Mesendoderm (in vitro differentiated cells): ENCODE data around the gene EPS15.

Experiments used
- DNase-seq: peaks from one replicate; pipeline ENCODE4 v3.0.0; 2013
- H2AK5ac ChIP-seq: 2 replicates; pipeline ENCODE4 v1.6.1; 2013; ENCODE audit warnings: low read length, inconsistent platforms
- H2BK120ac ChIP-seq: 2 replicates; pipeline ENCODE4 v1.6.1; 2013; ENCODE audit warnings: low read depth, mild to moderate bottlenecking, low read length, moderate library complexity, mixed read lengths
- H2BK15ac ChIP-seq: replicated peaks from 2 replicates; pipeline ENCODE4 v1.6.1; 2013; ENCODE audit warnings: low read depth, mild to moderate bottlenecking, moderate library complexity
- H2BK5ac ChIP-seq: 2 replicates; pipeline ENCODE4 v1.6.1; 2013; ENCODE audit warnings: low read length, inconsistent platforms
- H3K18ac ChIP-seq: 2 replicates; pipeline ENCODE4 v1.6.1; 2013; ENCODE audit warnings: mild to moderate bottlenecking, low read length, mixed read lengths
- H3K23ac ChIP-seq: one replicate; pipeline ENCODE4 v1.6.1; 2013; ENCODE audit warnings: low read length
- H3K27ac ChIP-seq: 2 replicates; pipeline ENCODE4 v1.5.1; 2013; ENCODE audit warnings: low read depth, mild to moderate bottlenecking, inconsistent platforms, low read length, moderate library complexity
- H3K27me3 ChIP-seq: 2 replicates; pipeline ENCODE4 v1.6.1; 2013; ENCODE audit warnings: low read length, control low read depth, mild to moderate bottlenecking, inconsistent platforms; ENCODE audit not compliant: insufficient read depth, poor library complexity
- H3K36me3 ChIP-seq: 2 replicates; pipeline ENCODE4 v1.6.1; 2013; ENCODE audit warnings: low read length, inconsistent platforms; ENCODE audit not compliant: control insufficient read depth, insufficient read depth
- H3K4ac ChIP-seq: one replicate; pipeline ENCODE4 v1.6.1; 2013; ENCODE audit warnings: low read depth, mild to moderate bottlenecking, low read length, moderate library complexity
- H3K4me1 ChIP-seq: 2 replicates; pipeline ENCODE4 v1.6.1; 2013; ENCODE audit warnings: low read depth, low read length, inconsistent platforms; ENCODE audit not compliant: control insufficient read depth
- H3K4me2 ChIP-seq: 2 replicates; pipeline ENCODE4 v1.6.1; 2013; ENCODE audit warnings: low read length
- H3K4me3 ChIP-seq: 2 replicates; pipeline ENCODE4 v1.5.1; 2013; ENCODE audit warnings: mild to moderate bottlenecking, low read length
- H3K56ac ChIP-seq: one replicate; pipeline ENCODE4 v1.6.1; 2013; ENCODE audit warnings: low read length
- H3K79me1 ChIP-seq: 2 replicates; pipeline ENCODE4 v1.6.1; 2013; ENCODE audit warnings: low read length, inconsistent platforms
- H3K79me2 ChIP-seq: 2 replicates; pipeline ENCODE4 v1.6.1; 2013; ENCODE audit warnings: mild to moderate bottlenecking, low read length; ENCODE audit not compliant: control insufficient read depth, insufficient read depth
- H3K9ac ChIP-seq: 2 replicates; pipeline ENCODE4 v1.6.1; 2013; ENCODE audit warnings: low read length, inconsistent platforms
- H4K5ac ChIP-seq: one replicate; pipeline ENCODE4 v1.6.1; 2013; ENCODE audit warnings: low read length
- H4K8ac ChIP-seq: one replicate; pipeline ENCODE4 v1.6.1; 2013; ENCODE audit warnings: low read depth, mild to moderate bottlenecking, control low read depth, low read length, moderate library complexity
- WGBS: extraction: QIAGEN DNeasy Blood & Tissue Kit; methylation state at CpG from one replicate; pipeline ENCODE4 v1.1.7; 2013; ENCODE audit warnings: low lambda C conversion rate, missing lambda C conversion rate; ENCODE audit not compliant: insufficient coverage; ENCODE audit errors: extremely low coverage; 5-methylcytosine and 5-hydroxymethylcytosine counted together

The EPS15 gene

GRCh38 chr1:51324251-51325010 is 194.6 kb downstream of the EPS15 start:
- Histone ChIP-seq H3K4ac (no peak overlapping the region), H3K79me2 (no peaks in the 10 kb centered on the region), H2BK15ac (no peak overlapping the region), H3K27me3 (no peaks in the 10 kb centered on the region), H2AK5ac (no peak overlapping the region), H3K79me1 (no peaks in the 10 kb centered on the region), H3K18ac (no peak overlapping the region), H3K4me3 (no peak overlapping the region), H3K56ac (no peak overlapping the region), H3K9ac (no peak overlapping the region), H3K27ac (no peak overlapping the region), H3K23ac (no peak overlapping the region), H4K5ac (no peak overlapping the region), H2BK5ac (no peak overlapping the region), H2BK120ac (no peak overlapping the region), H3K36me3 (no peaks in the 10 kb centered on the region), H3K4me2 (no peak overlapping the region), H3K4me1 (peaks cover 6% of the 10 kb centered on the region), H4K8ac (no peak overlapping the region)
- no peak for DNase-seq
- no CpG with 5 or more reads among the region's 7 CpGs for WGBS

DNA sequence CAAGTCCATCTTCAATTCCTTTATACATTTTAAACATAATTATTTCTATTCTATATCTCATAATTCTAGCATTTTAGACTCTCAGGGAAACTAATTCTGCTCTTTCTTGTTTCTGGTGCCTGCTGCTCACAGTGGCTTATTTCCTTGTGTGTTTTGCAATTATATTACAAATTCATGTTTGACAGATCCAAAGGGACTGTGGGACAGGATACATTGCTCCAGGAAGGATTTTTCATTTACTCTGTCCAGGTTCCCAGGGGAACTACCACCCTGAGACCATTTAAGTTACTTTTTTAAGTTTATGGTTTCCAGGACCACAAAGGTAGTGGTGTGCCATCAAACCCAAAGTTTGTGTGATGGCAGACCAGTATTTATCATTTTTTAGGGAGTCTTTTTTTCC is 195.3 kb downstream of the EPS15 start:
- H3K36me3 ChIP-seq = no peaks in the 10 kb centered on the region
- no peak overlapping the region for H2BK15ac ChIP-seq
- no peak overlapping the region for H3K4ac ChIP-seq
- no peaks in the 10 kb centered on the region for H3K79me2 ChIP-seq
- H4K8ac ChIP-seq = no peak overlapping the region
- no peak overlapping the region for H4K5ac ChIP-seq
- no peak overlapping the region for H3K27ac ChIP-seq
- H3K4me3 ChIP-seq = no peak overlapping the region
- no peak overlapping the region for H3K4me2 ChIP-seq
- no peak overlapping the region for H3K9ac ChIP-seq
- peaks cover 6% of the 10 kb centered on the region for H3K4me1 ChIP-seq
- H3K56ac ChIP-seq = no peak overlapping the region
- no peaks in the 10 kb centered on the region for H3K79me1 ChIP-seq
- no peak overlapping the region for H2BK120ac ChIP-seq
- H2AK5ac ChIP-seq = no peak overlapping the region
- no peaks in the 10 kb centered on the region for H3K27me3 ChIP-seq
- H3K23ac ChIP-seq = no peak overlapping the region
- no peak for DNase-seq
- H2BK5ac ChIP-seq = no peak overlapping the region
- no peak overlapping the region for H3K18ac ChIP-seq

DNA sequence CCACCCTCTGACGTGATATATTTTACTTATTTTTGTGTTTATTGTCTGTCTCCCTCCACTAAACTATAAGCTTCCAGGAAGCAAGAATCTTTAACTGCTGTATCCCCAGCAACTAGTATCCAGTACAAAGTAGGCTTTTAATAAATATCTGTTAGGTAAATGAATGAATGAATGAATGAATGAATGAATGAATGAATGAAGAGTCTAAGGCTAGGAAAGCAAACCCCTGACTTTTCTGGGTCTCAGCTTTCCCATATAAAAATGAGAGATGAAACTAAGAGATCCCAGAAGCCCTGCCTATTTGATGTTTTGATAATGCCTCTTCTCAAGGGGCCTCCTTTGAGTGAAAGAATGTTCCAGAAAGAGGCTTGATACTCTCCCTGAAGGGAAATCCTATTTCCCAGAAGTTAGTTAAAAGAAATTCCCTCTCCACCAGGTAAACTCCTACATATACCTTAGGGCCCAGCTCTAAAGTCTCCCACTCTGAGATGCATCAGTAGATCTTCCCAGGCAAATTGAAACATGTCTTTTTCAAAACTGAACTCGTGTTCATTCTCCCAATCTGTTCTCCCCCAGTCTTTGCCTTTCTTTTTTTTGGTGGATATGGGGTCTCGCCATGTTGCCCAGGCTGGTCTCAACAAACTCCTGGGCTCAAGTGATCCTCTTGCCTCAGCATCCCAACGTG is 196.5 kb downstream of the EPS15 start:
- DNase-seq = no peak
- no peak overlapping the region for H4K8ac ChIP-seq
- WGBS = no CpG with 5 or more reads among the region's 4 CpGs
- H3K4me1 ChIP-seq = peaks cover 6% of the 10 kb centered on the region
- H3K4ac ChIP-seq = no peak overlapping the region
- no peaks in the 10 kb centered on the region for H3K36me3 ChIP-seq
- no peak overlapping the region for H2BK15ac ChIP-seq
- no peaks in the 10 kb centered on the region for H3K27me3 ChIP-seq
- no peaks in the 10 kb centered on the region for H3K79me1 ChIP-seq
- no peak overlapping the region for H2AK5ac ChIP-seq
- no peak overlapping the region for H3K9ac ChIP-seq
- no peaks in the 10 kb centered on the region for H3K79me2 ChIP-seq
- no peak overlapping the region for H3K27ac ChIP-seq
- no peak overlapping the region for H3K18ac ChIP-seq
- no peak overlapping the region for H3K23ac ChIP-seq
- H3K56ac ChIP-seq = no peak overlapping the region
- no peak overlapping the region for H2BK5ac ChIP-seq
- H3K4me3 ChIP-seq = no peak overlapping the region
- no peak overlapping the region for H2BK120ac ChIP-seq
- H3K4me2 ChIP-seq = no peak overlapping the region
- H4K5ac ChIP-seq = no peak overlapping the region

DNA sequence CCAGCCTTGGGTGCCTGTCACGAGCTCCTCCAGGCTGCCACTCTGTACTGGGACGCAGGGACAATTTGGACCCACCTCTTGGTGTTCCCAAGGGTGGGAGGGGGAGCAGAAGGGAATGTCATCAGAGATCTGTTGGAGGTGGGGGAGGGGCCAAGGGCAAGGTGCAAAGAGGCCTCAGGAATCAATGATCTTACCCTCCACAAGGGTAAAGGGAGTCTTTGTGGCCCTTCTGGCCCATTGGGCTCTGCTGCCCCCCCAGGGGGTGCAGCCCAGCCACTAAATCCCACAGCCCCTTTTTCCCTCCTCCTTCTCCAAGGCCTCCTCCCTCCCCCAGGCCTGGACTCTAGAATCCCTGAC is 197.2 kb downstream of the EPS15 start:
- no peak overlapping the region for H3K4me3 ChIP-seq
- H3K36me3 ChIP-seq = no peaks in the 10 kb centered on the region
- H3K79me2 ChIP-seq = no peaks in the 10 kb centered on the region
- no peak overlapping the region for H2BK15ac ChIP-seq
- no peak overlapping the region for H2BK5ac ChIP-seq
- H3K56ac ChIP-seq = no peak overlapping the region
- H3K27ac ChIP-seq = no peak overlapping the region
- H4K5ac ChIP-seq = no peak overlapping the region
- no CpG with 5 or more reads among the region's 2 CpGs for WGBS
- H3K23ac ChIP-seq = no peak overlapping the region
- DNase-seq = no peak
- H4K8ac ChIP-seq = no peak overlapping the region
- H3K4me1 ChIP-seq = peaks cover 5% of the 10 kb centered on the region
- H3K9ac ChIP-seq = no peak overlapping the region
- no peak overlapping the region for H2AK5ac ChIP-seq
- no peak overlapping the region for H3K18ac ChIP-seq
- H3K27me3 ChIP-seq = no peaks in the 10 kb centered on the region
- H3K4me2 ChIP-seq = no peak overlapping the region
- H2BK120ac ChIP-seq = no peak overlapping the region
- H3K79me1 ChIP-seq = no peaks in the 10 kb centered on the region
- H3K4ac ChIP-seq = no peak overlapping the region

- 100% methylated on average over 1 of the region's 11 CpGs for WGBS
- Histone ChIP-seq H3K4ac (no peak overlapping the region), H3K9ac (no peak overlapping the region), H4K8ac (no peak overlapping the region), H3K79me1 (no peaks in the 10 kb centered on the region), H3K36me3 (no peaks in the 10 kb centered on the region), H2BK15ac (no peak overlapping the region), H3K27ac (no peak overlapping the region), H3K23ac (no peak overlapping the region), H3K4me1 (peaks cover 4% of the 10 kb centered on the region), H2AK5ac (no peak overlapping the region), H3K79me2 (no peaks in the 10 kb centered on the region), H3K18ac (no peak overlapping the region), H4K5ac (no peak overlapping the region), H2BK120ac (no peak overlapping the region), H2BK5ac (no peak overlapping the region), H3K56ac (no peak overlapping the region), H3K4me2 (no peak overlapping the region), H3K27me3 (no peaks in the 10 kb centered on the region), H3K4me3 (no peak overlapping the region)
- no peak for DNase-seq
Observed at GRCh38 chr1:51320967-51321923, 197.8 kb downstream of the EPS15 start.
